Measurements from ENCODE around the gene NAT16.
A peak's percentile ranks its signal among the peaks of the same experiment; 100 is the strongest.

NAT16 gene

GRCh38 chr7:101222275-101222830 lies 42.3 kb upstream of the NAT16 start:
- Histone ChIP-seq H3K36me3 (ENCODE audit: control insufficient read depth in 1 of 2, insufficient read depth in 2 of 2, low read depth in 1 of 2, low read length in 2 of 2) (peaks cover 43 to 46% of the 10 kb centered on the region in 2 experiments), H3K9ac (ENCODE audit: low read length) (no peak overlapping the region), H2BK12ac (ENCODE audit: low read length in 2 of 2) (no peak overlapping the region), H3K9me3 (ENCODE audit: control insufficient read depth, low read length) (no peaks in the 10 kb centered on the region), H4K8ac (ENCODE audit: low read length) (no peak overlapping the region), H2BK120ac (ENCODE audit: low read depth, low read length) (no peak overlapping the region), H3K27me3 (ENCODE audit: control insufficient read depth in 1 of 2, insufficient read depth in 1 of 2, low read length in 2 of 2) (no peaks in the 10 kb centered on the region), H3K27ac (ENCODE audit: low read length, poor library complexity, severe bottlenecking) (no peak overlapping the region), H2BK5ac (ENCODE audit: low read depth, low read length, poor library complexity, severe bottlenecking) (no peak overlapping the region), H3K79me1 (replicated peaks; ENCODE audit: low read length, poor library complexity, severe bottlenecking) (peaks cover 30% of the 10 kb centered on the region), H3K4me3 (ENCODE audit: insufficient read depth in 1 of 2, low read depth in 1 of 2, low read length in 2 of 2) (no peak overlapping the region), H4K91ac (ENCODE audit: low read length) (peak overlapping the region; percentile 44), H2AFZ (ENCODE audit: low read depth, low read length) (no peak overlapping the region), H2AK5ac (ENCODE audit: low read length, severe bottlenecking) (no peak overlapping the region), H2BK15ac (ENCODE audit: low read depth, poor library complexity, severe bottlenecking) (no peak overlapping the region), H3K23ac (ENCODE audit: low read length in 2 of 2) (no peak overlapping the region), H3K4me1 (ENCODE audit: control insufficient read depth, insufficient read depth, low read depth, low read length) (peaks cover 11% of the 10 kb centered on the region), H3K4me2 (ENCODE audit: low read length, poor library complexity, severe bottlenecking) (no peak overlapping the region), H3K14ac (ENCODE audit: low read length in 2 of 2) (no peak overlapping the region), H3K4ac (ENCODE audit: low read depth in 1 of 2, low read length in 2 of 2) (no peak overlapping the region), H3K18ac (ENCODE audit: low read depth in 1 of 2, low read length in 2 of 2) (no peak overlapping the region)
- WGBS: 95% methylated on average over 27 of the region's 27 CpGs
- no peak for DNase-seq

GRCh38 chr7:101220295-101220694 lies 40.2 kb upstream of the NAT16 start:
- WGBS: 94% methylated on average over 5 of the region's 5 CpGs
- H3K27me3 ChIP-seq (ENCODE audit: control insufficient read depth in 1 of 2, insufficient read depth in 1 of 2, low read length in 2 of 2): no peaks in the 10 kb centered on the region
- H2BK120ac ChIP-seq (ENCODE audit: low read depth, low read length): no peak overlapping the region
- H2BK15ac ChIP-seq (ENCODE audit: low read depth, poor library complexity, severe bottlenecking): no peak overlapping the region
- H3K18ac ChIP-seq (ENCODE audit: low read depth in 1 of 2, low read length in 2 of 2): no peak overlapping the region
- H3K27ac ChIP-seq (ENCODE audit: low read length, poor library complexity, severe bottlenecking): no peak overlapping the region
- no peak for DNase-seq
- peaks cover 39 to 40% of the 10 kb centered on the region in 2 experiments for H3K36me3 ChIP-seq (ENCODE audit: control insufficient read depth in 1 of 2, insufficient read depth in 2 of 2, low read depth in 1 of 2, low read length in 2 of 2)
- no peak overlapping the region for H2AK5ac ChIP-seq (ENCODE audit: low read length, severe bottlenecking)
- H3K4ac ChIP-seq (ENCODE audit: low read depth in 1 of 2, low read length in 2 of 2): no peak overlapping the region
- no peak overlapping the region for H3K4me2 ChIP-seq (ENCODE audit: low read length, poor library complexity, severe bottlenecking)
- no peak overlapping the region for H3K4me3 ChIP-seq (ENCODE audit: insufficient read depth in 1 of 2, low read depth in 1 of 2, low read length in 2 of 2)
- no peak overlapping the region for H3K14ac ChIP-seq (ENCODE audit: low read length in 2 of 2)
- H4K91ac ChIP-seq (ENCODE audit: low read length): no peak overlapping the region
- no peak overlapping the region for H2BK12ac ChIP-seq (ENCODE audit: low read length in 2 of 2)
- peaks cover 22% of the 10 kb centered on the region for H3K4me1 ChIP-seq (ENCODE audit: control insufficient read depth, insufficient read depth, low read depth, low read length)
- no peak overlapping the region for H2BK5ac ChIP-seq (ENCODE audit: low read depth, low read length, poor library complexity, severe bottlenecking)
- no peak overlapping the region for H2AFZ ChIP-seq (ENCODE audit: low read depth, low read length)
- no peak overlapping the region for H4K8ac ChIP-seq (ENCODE audit: low read length)
- no peak overlapping the region for H3K23ac ChIP-seq (ENCODE audit: low read length in 2 of 2)
- no peak overlapping the region for H3K9ac ChIP-seq (ENCODE audit: low read length)
- H3K79me1 ChIP-seq (replicated peaks; ENCODE audit: low read length, poor library complexity, severe bottlenecking): peaks cover 39% of the 10 kb centered on the region
- no peaks in the 10 kb centered on the region for H3K9me3 ChIP-seq (ENCODE audit: control insufficient read depth, low read length)

- peaks cover 25% of the 10 kb centered on the region for H3K4me1 ChIP-seq (ENCODE audit: control insufficient read depth, insufficient read depth, low read depth, low read length)
These were observed 38.4 kb upstream of the NAT16 start for GRCh38 chr7:101218236-101219125.

More at GRCh38 chr7:101218236-101219125, 38.4 kb upstream of the NAT16 start:
- H3K18ac ChIP-seq (ENCODE audit: low read depth in 1 of 2, low read length in 2 of 2): no peak overlapping the region
- H3K9me3 ChIP-seq (ENCODE audit: control insufficient read depth, low read length): no peaks in the 10 kb centered on the region
- H4K8ac ChIP-seq (ENCODE audit: low read length): peak overlapping the region; percentile 70
- peak overlapping the region; percentile 58 for H3K27ac ChIP-seq (ENCODE audit: low read length, poor library complexity, severe bottlenecking)
- H2BK5ac ChIP-seq (ENCODE audit: low read depth, low read length, poor library complexity, severe bottlenecking): no peak overlapping the region
- peak overlapping the region; percentile 17 for H2AK5ac ChIP-seq (ENCODE audit: low read length, severe bottlenecking)
- H2BK120ac ChIP-seq (ENCODE audit: low read depth, low read length): no peak overlapping the region
- H3K9ac ChIP-seq (ENCODE audit: low read length): peak overlapping the region; percentile 95
- peak overlapping the region; percentile 82 for H3K4me2 ChIP-seq (ENCODE audit: low read length, poor library complexity, severe bottlenecking)
- H3K79me1 ChIP-seq (replicated peaks; ENCODE audit: low read length, poor library complexity, severe bottlenecking): peaks cover 36% of the 10 kb centered on the region
- no peak overlapping the region for H3K14ac ChIP-seq (ENCODE audit: low read length in 2 of 2)
- peaks cover 34 to 36% of the 10 kb centered on the region in 2 experiments for H3K36me3 ChIP-seq (ENCODE audit: control insufficient read depth in 1 of 2, insufficient read depth in 2 of 2, low read depth in 1 of 2, low read length in 2 of 2)
- peak overlapping the region; percentile 15 for H2AFZ ChIP-seq (ENCODE audit: low read depth, low read length)
- peak; percentile 24 for DNase-seq
- peak overlapping the region in 1 of 2 experiments; percentile 8 for H3K4ac ChIP-seq (ENCODE audit: low read depth in 1 of 2, low read length in 2 of 2)
- H4K91ac ChIP-seq (ENCODE audit: low read length): peak overlapping the region; percentile 52
- peak overlapping the region in 1 of 2 experiments; percentile 2 for H2BK12ac ChIP-seq (ENCODE audit: low read length in 2 of 2)
- H3K4me3 ChIP-seq (ENCODE audit: insufficient read depth in 1 of 2, low read depth in 1 of 2, low read length in 2 of 2): peak overlapping the region; percentile 63 to 93
- WGBS: 22% methylated on average over 24 of the region's 26 CpGs
- H2BK15ac ChIP-seq (ENCODE audit: low read depth, poor library complexity, severe bottlenecking): no peak overlapping the region
- H3K27me3 ChIP-seq (ENCODE audit: control insufficient read depth in 1 of 2, insufficient read depth in 1 of 2, low read length in 2 of 2): no peaks in the 10 kb centered on the region
- no peak overlapping the region for H3K23ac ChIP-seq (ENCODE audit: low read length in 2 of 2)

Measured in mesenchymal stem cell (in vitro differentiated cells and primary cell).